PC-9 (cell line): ENCODE results near the gene GLB1L2. TPM values are rescaled to one million over a fixed set of nuclear protein-coding genes. Genes with fewer than 3 reads are reported as not detected.

Experiments
- BruUV-seq: library from RNA; stranded (reverse); fragments of 400-500 nt; replicated peaks from 2 replicates; lab custom pipeline; 2021; lab: Mats Ljungman, UMichigan
- CTCF ChIA-PET: fragments of 300-600 bp; sonication (Branson Sonifier 250); formaldehyde crosslinking; loops from one replicate; lab custom pipeline; 2022; ENCODE audit warnings: antibody characterized with exemption; lab: Charles Lee
- POLR2A ChIA-PET: fragments of 300-600 bp; sonication (Branson Sonifier 250); formaldehyde crosslinking; loops from one replicate; lab custom pipeline; 2022; ENCODE audit warnings: antibody characterized with exemption; ENCODE audit not compliant: unreplicated experiment; lab: Charles Lee
- DNase-seq, 2 experiments: peaks; one replicate each; pipeline versions ENCODE4 v3.0.0 to v3.0.0-alpha.2; 2015 to 2022; ENCODE audit warnings: mixed read lengths in 1 of 2
- H2AFZ ChIP-seq: fragments of 200-600 bp; sonication (generic); 2 replicates; pipeline ENCODE4 v1.8.1; 2017; ENCODE audit warnings: antibody characterized with exemption
- H3F3A ChIP-seq: fragments of 200-600 bp; sonication (generic); 2 replicates; pipeline ENCODE4 v1.8.1; 2017; ENCODE audit warnings: antibody characterized with exemption, mild to moderate bottlenecking, low read depth; ENCODE audit not compliant: insufficient read depth
- H3K27ac ChIP-seq: fragments of 200-600 bp; sonication (generic); 2 replicates; pipeline ENCODE4 v1.6.1; 2016; ENCODE audit warnings: mixed run types
- H3K27me3 ChIP-seq: fragments of 200-600 bp; sonication (generic); 2 replicates; pipeline ENCODE4 v1.6.1; 2016; ENCODE audit warnings: low read depth, mixed run types; ENCODE audit not compliant: insufficient read depth
- H3K36me3 ChIP-seq: fragments of 200-600 bp; sonication (generic); 2 replicates; pipeline ENCODE4 v1.6.1; 2016; ENCODE audit warnings: low read depth, mixed run types
- H3K4me1 ChIP-seq: fragments of 200-600 bp; sonication (generic); replicated peaks from 2 replicates; pipeline ENCODE4 v1.6.1; 2016; ENCODE audit warnings: mixed run types; ENCODE audit not compliant: insufficient read depth
- H3K4me2 ChIP-seq: fragments of 200-600 bp; sonication (generic); 2 replicates; pipeline ENCODE4 v1.6.1; 2017; ENCODE audit warnings: mixed run types
- H3K4me3 ChIP-seq: fragments of 200-600 bp; sonication (generic); 2 replicates; pipeline ENCODE4 v1.6.1; 2016; ENCODE audit warnings: mixed run types
- H3K79me2 ChIP-seq: fragments of 200-600 bp; sonication (generic); 2 replicates; pipeline ENCODE4 v1.6.1; 2017; ENCODE audit warnings: low read depth, mixed run types
- H3K9me2 ChIP-seq: fragments of 200-600 bp; sonication (generic); 2 replicates; pipeline ENCODE4 v1.8.1; 2017; ENCODE audit warnings: mild to moderate bottlenecking; ENCODE audit not compliant: insufficient read depth
- H3K9me3 ChIP-seq: fragments of 200-600 bp; sonication (generic); 2 replicates; pipeline ENCODE4 v1.8.1; 2016; ENCODE audit warnings: low read depth; ENCODE audit not compliant: insufficient read depth
- H4K20me1 ChIP-seq: fragments of 200-600 bp; sonication (generic); 2 replicates; pipeline ENCODE4 v1.8.1; 2017; ENCODE audit not compliant: insufficient read depth
- CTCF ChIP-seq: fragments of 200-600 bp; sonication (generic); conservative IDR thresholded peaks from 2 replicates; pipeline ENCODE4 v1.6.1; 2017; ENCODE audit warnings: mixed run types, antibody characterized with exemption, mild to moderate bottlenecking, moderate library complexity
- EZH2 ChIP-seq: fragments of 200-600 bp; sonication (generic); IDR thresholded peaks from 2 replicates; pipeline ENCODE4 v1.8.0; 2017; ENCODE audit warnings: antibody characterized with exemption, low read depth
- intact Hi-C: fragments of 100-400 bp; cut with micrococcal nuclease; formaldehyde crosslinking; loops from one replicate; pipeline ENCODE4 v1.10.0; 2022; ENCODE audit not compliant: unreplicated experiment
- total RNA-seq: library from RNA; stranded (reverse); gene quantifications from 2 replicates; pipeline ENCODE4 v1.2.3, GENCODE V29; 2021

Gene GLB1L2
- total RNA-seq, 1 experiment from 2014 or later: 32.2 TPM

GRCh38 chr11:134360050-134360835 is 28.5 kb downstream of the GLB1L2 start:
- Histone ChIP-seq H4K20me1 (no peaks in the 10 kb centered on the region), H3K4me3 (no peak overlapping the region), H3K36me3 (no peaks in the 10 kb centered on the region; the same call in 1 of the 2 replicates), H3K27ac (no peak overlapping the region), H3F3A (no peaks in the 10 kb centered on the region), H3K9me2 (no peaks in the 10 kb centered on the region), H3K79me2 (no peaks in the 10 kb centered on the region), H3K4me1 (peaks cover under 1% of the 10 kb centered on the region; the same call in 1 of the 2 replicates), H3K4me2 (no peak overlapping the region), H3K27me3 (no peaks in the 10 kb centered on the region), H3K9me3 (no peaks in the 10 kb centered on the region), H2AFZ (no peak overlapping the region)
- POLR2A ChIA-PET: no interaction called here
- TF ChIP-seq EZH2 (no peak), CTCF (peak; percentile 74)
- no TSS peak for BruUV-seq
- CTCF ChIA-PET: no interaction called here
- intact Hi-C loops: loop anchor here (5.0 kb wide), 1 partner anchor 347 kb away; no protein-coding TSS in a partner anchor
- DNase-seq: peak in 1 of 2 experiments; percentile 73

- DNase-seq: no peak
- no peak overlapping the region for H3K4me3 ChIP-seq
- no peak for TF ChIP-seq CTCF
- TF ChIP-seq EZH2: no peak
- no peak overlapping the region for H2AFZ ChIP-seq
- H3K79me2 ChIP-seq: no peaks in the 10 kb centered on the region
- no peaks in the 10 kb centered on the region for H3K9me3 ChIP-seq
- H3F3A ChIP-seq: no peaks in the 10 kb centered on the region
- POLR2A ChIA-PET: no interaction called here
- no peaks in the 10 kb centered on the region for H3K36me3 ChIP-seq
- H3K27ac ChIP-seq: no peak overlapping the region
- no peaks in the 10 kb centered on the region for H4K20me1 ChIP-seq
- H3K9me2 ChIP-seq: no peaks in the 10 kb centered on the region
- no peak overlapping the region for H3K4me2 ChIP-seq
- H3K27me3 ChIP-seq: no peaks in the 10 kb centered on the region
- no peaks in the 10 kb centered on the region for H3K4me1 ChIP-seq
- intact Hi-C loops: loop anchor here (5.0 kb wide), 1 partner anchor 346 kb away; no protein-coding TSS in a partner anchor
- CTCF ChIA-PET: no interaction called here
- no TSS peak for BruUV-seq
Measured at GRCh38 chr11:134361661-134362060, 29.9 kb downstream of the GLB1L2 start.

DNA sequence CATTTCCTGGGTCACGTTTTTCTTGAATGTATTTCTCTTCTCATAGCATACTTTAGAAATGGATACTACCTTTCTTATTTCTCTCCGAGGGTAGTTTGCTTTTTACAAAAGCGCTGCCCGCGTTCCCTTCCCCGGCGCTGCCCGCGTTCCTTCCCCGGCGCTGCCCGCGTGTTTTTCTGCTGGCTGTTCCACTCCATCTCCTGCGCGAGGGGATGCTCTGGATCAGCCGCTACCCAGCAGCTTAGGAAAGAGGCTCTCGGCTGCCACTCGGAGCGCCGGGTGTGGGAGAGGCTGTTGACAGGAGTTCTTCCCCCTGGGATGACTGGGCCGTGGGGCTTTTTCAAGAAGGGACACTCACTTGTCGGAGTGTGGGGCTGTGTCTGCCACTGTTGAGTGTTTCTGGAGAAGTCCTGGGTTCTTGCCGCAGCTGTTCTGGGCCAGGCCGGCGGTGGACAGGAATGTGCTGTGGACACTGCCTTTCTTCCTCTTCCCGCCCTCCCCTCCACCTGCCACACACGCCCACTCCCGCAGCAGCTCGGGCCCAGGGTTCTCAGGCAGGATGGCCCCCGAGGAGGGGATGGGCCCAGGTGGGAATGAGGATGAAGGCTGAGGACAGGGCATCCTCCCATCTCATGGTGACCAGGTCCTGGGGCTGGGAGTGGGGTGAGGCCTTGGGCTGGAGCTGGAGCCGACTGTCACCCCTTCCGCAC is 30.6 kb downstream of the GLB1L2 start:
- Histone ChIP-seq H3K9me3 (no peaks in the 10 kb centered on the region), H2AFZ (no peak overlapping the region), H3F3A (no peaks in the 10 kb centered on the region), H3K27ac (no peak overlapping the region), H3K27me3 (no peaks in the 10 kb centered on the region), H3K4me2 (no peak overlapping the region), H3K9me2 (no peaks in the 10 kb centered on the region), H3K4me3 (no peak overlapping the region), H4K20me1 (no peaks in the 10 kb centered on the region), H3K36me3 (no peaks in the 10 kb centered on the region), H3K79me2 (no peaks in the 10 kb centered on the region), H3K4me1 (no peaks in the 10 kb centered on the region)
- ChIA-PET CTCF (no interaction called here), POLR2A (no interaction called here)
- no peak for DNase-seq
- TF ChIP-seq CTCF (no peak), EZH2 (no peak)
- no TSS peak for BruUV-seq
- intact Hi-C loops: loop anchor here (5.0 kb wide), 1 partner anchor 345 kb away; no protein-coding TSS in a partner anchor
